Stimulated activated CD4-positive, alpha-beta T cell treated with anti-CD3 and anti-CD28 coated beads, Interleukin-15, amount 100 ng/mL, for 24 hours (primary cell): ENCODE data around the gene NLK.
"Not testable (repeated sequence)": the region's sequence is repeated elsewhere in the genome, so short reads cannot be mapped to it uniquely, and the experiment has no call there.

Experiments
- DNase-seq: peaks from one replicate; pipeline ENCODE4 v3.0.0-alpha.2; 2020

Gene NLK

GRCh38 chr17:28076144-28076543 lies 33.7 kb downstream of the NLK start:
- DNase-seq, result no peak

GRCh38 chr17:28077140-28077539 lies 34.7 kb downstream of the NLK start:
- DNase-seq, result not testable (repeated sequence)

DNA sequence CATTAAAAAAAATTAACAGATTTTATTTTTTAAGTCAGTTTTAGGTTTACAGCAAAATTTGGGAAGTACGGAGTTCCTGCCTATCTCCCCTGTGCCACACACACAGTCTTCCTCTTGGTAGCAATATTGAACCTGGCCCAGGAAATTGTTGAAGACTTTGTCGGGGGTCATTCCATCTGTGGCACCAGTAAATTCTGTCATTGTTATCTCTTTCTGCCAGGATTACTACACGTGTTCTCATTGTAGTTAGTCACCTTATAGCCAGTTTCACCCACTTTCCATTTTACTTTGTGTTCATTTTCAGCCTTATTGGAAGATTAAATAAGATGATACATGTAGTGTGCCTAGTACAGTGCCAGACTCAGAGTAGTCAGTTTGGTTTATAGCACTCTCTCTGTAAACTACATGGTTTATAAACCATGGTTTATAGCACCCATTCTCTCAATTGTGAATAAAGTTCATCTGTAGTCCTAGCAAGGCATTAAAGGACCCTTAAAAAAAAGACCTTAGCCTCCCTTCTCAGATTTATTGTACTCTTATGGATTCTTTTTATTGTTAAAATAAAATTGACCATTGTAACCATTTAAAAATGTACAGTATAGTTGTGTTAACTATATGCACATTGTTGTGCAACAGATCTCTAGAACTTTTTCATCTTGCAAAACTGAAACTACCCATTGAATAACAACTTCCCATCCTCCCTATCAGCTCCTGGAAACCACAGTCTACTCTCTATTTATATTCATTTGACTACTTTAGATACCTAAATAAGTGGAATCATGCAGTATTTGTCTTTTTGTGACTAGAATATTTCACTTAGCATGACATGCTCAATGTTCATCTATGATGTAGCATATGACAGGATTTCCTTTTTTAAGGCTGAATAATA lies 36.1 kb downstream of the NLK start:
- DNase-seq, result no peak

- DNase-seq, result no peak
Observed at GRCh38 chr17:28081467-28081866, 39.0 kb downstream of the NLK start.

GRCh38 chr17:28085766-28086165 lies 43.3 kb downstream of the NLK start:
- no peak for DNase-seq

GRCh38 chr17:28086519-28086918 lies 44.0 kb downstream of the NLK start:
- no peak for DNase-seq

- no peak for DNase-seq
Observed at GRCh38 chr17:28087743-28088142, 45.3 kb downstream of the NLK start.

DNA sequence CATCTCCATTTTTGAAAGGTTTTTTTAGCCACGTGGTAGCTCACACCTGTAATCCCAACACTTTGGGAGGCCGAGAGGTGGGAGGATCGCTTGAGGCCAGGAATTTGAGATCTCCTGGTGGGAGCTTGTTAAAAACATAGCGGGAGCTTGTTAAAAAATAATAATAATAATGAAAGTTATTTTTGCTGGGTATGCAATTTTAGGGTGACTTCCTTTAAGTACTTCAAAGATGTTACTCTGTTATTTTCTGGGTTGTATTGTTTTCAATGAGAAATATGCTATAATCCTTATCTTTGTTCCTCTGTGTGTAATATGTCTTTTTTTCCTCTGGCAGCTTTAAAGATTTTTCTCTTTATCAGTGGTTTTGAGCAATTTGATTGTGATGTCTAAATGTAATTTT lies 48.1 kb downstream of the NLK start:
- no peak for DNase-seq

GRCh38 chr17:28092088-28092487 lies 49.6 kb downstream of the NLK start:
- DNase-seq, result no peak

DNA sequence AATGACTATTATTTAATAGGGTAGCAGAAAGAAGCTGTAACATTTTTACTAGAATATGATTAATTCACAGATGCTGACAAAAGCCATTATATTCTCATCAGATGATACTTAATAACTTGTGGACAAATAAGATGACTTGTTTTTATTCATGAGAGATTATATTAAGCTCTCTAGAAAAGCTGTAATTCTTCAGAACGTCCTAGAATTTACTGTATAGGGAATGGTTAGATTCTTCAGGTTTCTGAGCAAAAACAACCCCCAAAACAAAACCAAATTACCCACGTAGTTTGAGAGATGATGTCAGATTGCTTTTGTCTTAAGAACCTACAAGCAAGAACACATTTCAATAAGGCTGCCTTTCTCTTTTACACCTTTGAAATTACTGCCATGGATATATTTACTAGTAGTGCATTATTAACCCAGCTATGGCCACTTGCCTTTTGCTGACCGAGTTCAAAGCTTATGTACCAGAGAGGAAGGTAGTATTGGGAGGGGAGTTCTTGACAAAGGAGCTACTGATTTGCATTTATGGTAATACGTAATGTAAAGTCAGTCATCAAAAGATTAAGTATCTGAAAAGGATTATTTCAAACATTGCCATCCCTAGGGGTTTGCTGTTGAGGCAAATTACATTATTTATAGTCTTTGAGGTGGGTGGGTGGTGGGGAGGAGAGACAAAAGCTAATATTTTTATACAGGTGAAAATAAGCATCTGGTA lies 51.7 kb downstream of the NLK start:
- no peak for DNase-seq

- no peak for DNase-seq
Observed at GRCh38 chr17:28096756-28097155, 54.3 kb downstream of the NLK start.

GRCh38 chr17:28097254-28097653 lies 54.8 kb downstream of the NLK start:
- no peak for DNase-seq

DNA sequence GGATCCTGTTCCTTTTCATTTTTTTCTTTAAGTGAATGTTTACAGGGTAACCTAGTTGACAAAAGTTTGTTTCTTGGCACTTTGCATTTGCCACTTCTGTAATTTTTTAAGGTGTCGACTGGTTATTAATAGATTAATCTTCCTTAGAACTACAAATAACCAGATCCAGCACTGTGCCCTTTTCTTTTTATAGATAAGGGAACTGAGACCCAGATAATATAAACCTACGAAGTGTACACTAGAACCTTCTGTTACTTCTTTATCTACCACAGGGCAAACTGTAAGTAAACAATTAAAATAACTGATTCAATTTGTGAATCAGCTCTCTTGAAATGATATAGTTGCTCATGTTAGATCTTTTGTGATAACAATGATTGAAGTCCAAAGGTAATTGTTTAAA lies 55.4 kb downstream of the NLK start:
- no peak for DNase-seq

GRCh38 chr17:28098591-28098990 lies 56.1 kb downstream of the NLK start:
- DNase-seq, result not testable (repeated sequence)

DNA sequence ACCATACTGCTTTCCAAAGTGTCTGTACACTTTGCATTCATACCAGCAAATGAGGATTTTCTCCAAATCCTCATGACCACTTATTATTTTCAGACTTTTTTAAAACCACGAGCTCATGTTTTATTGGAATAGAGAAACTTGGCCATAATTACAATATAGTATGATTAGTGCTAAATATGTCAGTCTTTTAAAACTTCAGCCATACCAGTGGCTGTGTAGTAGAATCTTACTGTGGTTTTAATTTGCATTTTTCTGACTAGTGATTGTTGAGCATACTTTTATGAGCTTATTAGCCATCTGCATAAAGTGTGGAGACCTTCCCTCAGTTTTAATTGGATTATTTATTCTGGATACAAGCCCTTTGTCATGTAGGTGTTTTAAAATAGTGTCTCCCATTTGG lies 57.8 kb downstream of the NLK start:
- no peak for DNase-seq

GRCh38 chr17:28100936-28101335 lies 58.5 kb downstream of the NLK start:
- DNase-seq, result no peak

- DNase-seq, result no peak
Observed at GRCh38 chr17:28101919-28102318, 59.4 kb downstream of the NLK start.

GRCh38 chr17:28105501-28105900 lies 63.0 kb downstream of the NLK start:
- no peak for DNase-seq

DNA sequence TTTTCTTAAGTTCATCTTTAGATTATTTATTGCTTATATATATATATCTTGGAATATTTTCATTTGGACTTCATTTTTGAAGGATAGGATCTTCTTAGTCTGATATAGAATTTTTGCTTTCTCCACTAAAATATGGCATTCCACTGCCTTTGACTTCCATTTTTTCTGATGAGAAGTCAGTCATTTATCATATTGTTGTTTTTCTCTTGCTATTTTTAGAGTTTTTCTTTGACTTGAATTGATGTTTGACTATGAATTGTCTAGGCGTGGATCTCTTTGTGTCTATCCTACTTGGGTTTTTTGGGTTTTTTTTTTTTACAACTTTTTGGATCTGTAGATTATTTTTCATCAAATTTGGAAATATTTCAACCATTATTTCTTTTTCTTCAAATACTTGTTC lies 67.7 kb downstream of the NLK start:
- no peak for DNase-seq

DNA sequence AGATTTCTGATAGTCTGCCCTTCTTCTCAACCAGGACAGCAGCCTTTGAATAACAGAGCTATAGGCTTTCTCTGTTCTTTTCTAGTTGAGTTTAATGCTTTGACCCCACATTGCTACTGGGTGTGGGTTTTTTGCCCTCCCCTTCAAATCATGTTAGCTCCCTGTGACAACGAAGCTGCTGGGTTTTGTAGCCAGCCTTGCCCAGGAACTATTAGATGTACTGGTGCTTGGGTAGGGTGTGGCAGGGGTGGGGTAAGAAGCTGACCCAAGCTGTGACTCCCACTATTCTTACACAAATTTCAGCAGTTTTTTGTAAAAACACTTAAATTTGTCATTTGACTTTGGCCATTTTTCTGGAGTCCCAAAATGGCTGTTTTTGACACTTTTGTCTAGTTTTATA lies 69.7 kb downstream of the NLK start:
- no peak for DNase-seq

GRCh38 chr17:28112606-28113005 lies 70.1 kb downstream of the NLK start:
- no peak for DNase-seq

DNA sequence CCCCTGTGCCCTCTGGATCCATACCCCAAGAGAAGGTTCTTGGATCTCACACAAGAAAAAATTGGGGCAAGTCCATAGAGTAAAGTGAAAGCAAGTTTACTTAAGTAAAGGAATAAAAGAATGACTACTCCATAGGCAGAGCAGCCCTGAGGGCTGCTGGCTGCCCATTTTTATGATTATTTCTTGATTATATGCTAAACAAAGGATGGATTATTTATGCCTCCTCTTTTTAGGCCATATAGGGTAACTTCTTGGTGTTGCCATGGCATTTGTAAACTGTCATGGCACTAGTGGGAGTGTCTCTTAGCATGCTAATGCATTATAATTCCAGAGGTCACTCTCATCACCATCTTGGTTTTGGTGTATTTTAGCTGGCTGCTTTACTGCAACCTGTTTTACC lies 70.8 kb downstream of the NLK start:
- DNase-seq, result no peak

DNA sequence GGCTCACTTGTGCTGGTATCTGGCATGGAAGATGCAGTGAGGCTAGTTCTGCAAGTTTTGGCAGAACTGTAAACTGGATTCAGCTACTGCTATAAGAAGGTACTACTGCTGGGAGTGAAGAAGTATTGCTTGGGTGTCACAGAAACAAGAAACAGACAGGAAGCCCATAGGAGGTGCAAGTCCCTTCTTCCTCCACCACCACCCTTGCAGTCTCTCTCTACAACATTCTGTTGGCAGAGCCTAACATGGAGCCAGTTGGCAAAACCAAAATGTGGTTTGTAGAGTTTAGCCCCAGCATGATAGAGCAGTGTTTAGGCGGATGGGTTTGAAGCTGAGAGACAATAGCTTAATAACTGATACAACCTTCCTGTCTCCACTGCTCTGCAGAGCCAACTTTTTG lies 72.6 kb downstream of the NLK start:
- DNase-seq, result no peak

GRCh38 chr17:28117304-28117703 lies 74.8 kb downstream of the NLK start:
- no peak for DNase-seq
